ENCODE measurements around the gene OPCML. TPM values are rescaled to one million over a fixed set of nuclear protein-coding genes. Genes with fewer than 3 reads are reported as not detected.

Gene OPCML
- total RNA-seq, 1 experiment from 2014 or later: not detected

GRCh38 chr11:132453406-132453805, 1078.9 kb downstream of the OPCML start:
- ChIA-PET CTCF (no interaction called here), POLR2A (no interaction called here)
- no TSS peak for BruUV-seq (replicated peaks)
- H3K4me1 Mint-ChIP-seq (ENCODE audit: low read depth, unreplicated experiment): no peaks in the 10 kb centered on the region
- intact Hi-C loops (cut with micrococcal nuclease; ENCODE audit: unreplicated experiment): no loop called here
- H3K9me3 Mint-ChIP-seq (ENCODE audit: unreplicated experiment): no peaks in the 10 kb centered on the region
- Histone ChIP-seq H3K4me1 (no peaks in the 10 kb centered on the region), H3K36me3 (ENCODE audit: control insufficient read depth, insufficient read depth, low read length) (no peaks in the 10 kb centered on the region), H3K4me3 (ENCODE audit: low read depth, low read length) (no peak overlapping the region), H3K9me3 (no peaks in the 10 kb centered on the region), H3K27me3 (replicated peaks; ENCODE audit: control insufficient read depth, insufficient read depth, low read length) (no peaks in the 10 kb centered on the region)
- H3K27ac Mint-ChIP-seq (ENCODE audit: unreplicated experiment): no peak overlapping the region
- no peak overlapping the region for H3K4me3 Mint-ChIP-seq (ENCODE audit: unreplicated experiment)
- no peak for DNase-seq
- H3K27me3 Mint-ChIP-seq (ENCODE audit: insufficient read depth, unreplicated experiment): peaks cover 6% of the 10 kb centered on the region
- H3K36me3 Mint-ChIP-seq (ENCODE audit: insufficient read depth, unreplicated experiment): no peaks in the 10 kb centered on the region
- no peak for TF ChIP-seq CTCF (IDR thresholded peaks at IDR 0.05; ENCODE audit: insufficient read depth in 1 of 2, low read depth in 1 of 2, low read length in 1 of 2, severe bottlenecking in 1 of 2, unreplicated experiment in 1 of 2)

- Mint-ChIP-seq H3K27ac (ENCODE audit: unreplicated experiment) (no peak overlapping the region), H3K4me1 (ENCODE audit: low read depth, unreplicated experiment) (no peaks in the 10 kb centered on the region), H3K9me3 (ENCODE audit: unreplicated experiment) (no peaks in the 10 kb centered on the region), H3K27me3 (ENCODE audit: insufficient read depth, unreplicated experiment) (peaks cover 6% of the 10 kb centered on the region), H3K36me3 (ENCODE audit: insufficient read depth, unreplicated experiment) (no peaks in the 10 kb centered on the region), H3K4me3 (ENCODE audit: unreplicated experiment) (no peak overlapping the region)
- no peaks in the 10 kb centered on the region for H3K36me3 ChIP-seq (ENCODE audit: control insufficient read depth, insufficient read depth, low read length)
- no peaks in the 10 kb centered on the region for H3K27me3 ChIP-seq (replicated peaks; ENCODE audit: control insufficient read depth, insufficient read depth, low read length)
- no peaks in the 10 kb centered on the region for H3K9me3 ChIP-seq
- no TSS peak for BruUV-seq (replicated peaks)
- H3K4me1 ChIP-seq: no peaks in the 10 kb centered on the region
- H3K4me3 ChIP-seq (ENCODE audit: low read depth, low read length): no peak overlapping the region
- intact Hi-C loops (cut with micrococcal nuclease; ENCODE audit: unreplicated experiment): no loop called here
- no peak for DNase-seq
- no peak for TF ChIP-seq CTCF (IDR thresholded peaks at IDR 0.05; ENCODE audit: insufficient read depth in 1 of 2, low read depth in 1 of 2, low read length in 1 of 2, severe bottlenecking in 1 of 2, unreplicated experiment in 1 of 2)
- POLR2A ChIA-PET: no interaction called here
- CTCF ChIA-PET: no interaction called here
These were observed 1079.7 kb downstream of the OPCML start for GRCh38 chr11:132452616-132453015.

DNA sequence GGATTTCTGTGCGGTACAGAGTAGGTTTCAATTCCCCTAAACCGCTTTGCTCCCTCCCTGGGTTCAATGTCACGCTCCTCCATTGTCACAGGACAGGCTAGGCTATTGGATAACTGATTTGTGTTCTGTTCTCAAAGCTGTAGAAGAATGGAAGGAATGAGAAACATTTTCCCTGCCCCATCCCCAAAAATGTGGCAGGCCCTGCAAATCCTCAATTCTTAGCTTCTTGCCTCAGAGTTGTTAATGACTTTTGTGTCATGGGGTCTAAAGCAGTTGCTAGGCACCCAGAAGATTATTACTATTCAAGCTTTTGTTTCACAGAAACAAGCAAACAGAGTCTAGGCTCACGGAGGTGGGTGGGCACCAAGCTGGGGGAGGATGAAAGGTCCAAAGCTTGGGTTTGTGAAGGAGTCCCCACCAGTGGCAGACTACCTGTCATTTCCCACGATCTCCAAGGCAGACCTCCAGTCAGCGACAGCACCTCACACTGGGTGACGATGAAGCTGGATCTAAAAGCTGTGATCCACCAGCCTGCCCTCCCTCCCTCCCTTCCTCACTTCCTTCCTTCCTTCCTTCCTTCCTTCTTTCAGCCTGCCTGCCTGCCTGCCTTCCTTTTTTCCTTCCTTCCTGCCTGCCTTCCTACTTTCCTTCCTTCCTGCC, 1080.2 kb downstream of the OPCML start:
- Histone ChIP-seq H3K4me1 (no peaks in the 10 kb centered on the region), H3K4me3 (ENCODE audit: low read depth, low read length) (no peak overlapping the region), H3K27me3 (replicated peaks; ENCODE audit: control insufficient read depth, insufficient read depth, low read length) (no peaks in the 10 kb centered on the region), H3K9me3 (no peaks in the 10 kb centered on the region), H3K36me3 (ENCODE audit: control insufficient read depth, insufficient read depth, low read length) (no peaks in the 10 kb centered on the region)
- Mint-ChIP-seq H3K27ac (ENCODE audit: unreplicated experiment) (no peak overlapping the region), H3K4me3 (ENCODE audit: unreplicated experiment) (no peak overlapping the region), H3K9me3 (ENCODE audit: unreplicated experiment) (no peaks in the 10 kb centered on the region), H3K4me1 (ENCODE audit: low read depth, unreplicated experiment) (no peaks in the 10 kb centered on the region), H3K36me3 (ENCODE audit: insufficient read depth, unreplicated experiment) (no peaks in the 10 kb centered on the region), H3K27me3 (ENCODE audit: insufficient read depth, unreplicated experiment) (peaks cover 6% of the 10 kb centered on the region)
- no peak for DNase-seq
- CTCF ChIA-PET: no interaction called here
- no peak for TF ChIP-seq CTCF (IDR thresholded peaks at IDR 0.05; ENCODE audit: insufficient read depth in 1 of 2, low read depth in 1 of 2, low read length in 1 of 2, severe bottlenecking in 1 of 2, unreplicated experiment in 1 of 2)
- no TSS peak for BruUV-seq (replicated peaks)
- intact Hi-C loops (cut with micrococcal nuclease; ENCODE audit: unreplicated experiment): no loop called here
- POLR2A ChIA-PET: no interaction called here
